GM18517 (cell line): Measurements from ENCODE around the gene EVI2B.
"Not testable (repeated sequence)": the region's sequence is repeated elsewhere in the genome, so short reads cannot be mapped to it uniquely, and the experiment has no call there.

Source experiments
- ATAC-seq: cut with Tn5 transposase; IDR thresholded peaks from one replicate; pipeline ENCODE4 v1.9.1; 2021; ENCODE audit warnings: mild to moderate bottlenecking, moderate library complexity; ENCODE audit not compliant: unreplicated experiment

EVI2B gene, protein sequence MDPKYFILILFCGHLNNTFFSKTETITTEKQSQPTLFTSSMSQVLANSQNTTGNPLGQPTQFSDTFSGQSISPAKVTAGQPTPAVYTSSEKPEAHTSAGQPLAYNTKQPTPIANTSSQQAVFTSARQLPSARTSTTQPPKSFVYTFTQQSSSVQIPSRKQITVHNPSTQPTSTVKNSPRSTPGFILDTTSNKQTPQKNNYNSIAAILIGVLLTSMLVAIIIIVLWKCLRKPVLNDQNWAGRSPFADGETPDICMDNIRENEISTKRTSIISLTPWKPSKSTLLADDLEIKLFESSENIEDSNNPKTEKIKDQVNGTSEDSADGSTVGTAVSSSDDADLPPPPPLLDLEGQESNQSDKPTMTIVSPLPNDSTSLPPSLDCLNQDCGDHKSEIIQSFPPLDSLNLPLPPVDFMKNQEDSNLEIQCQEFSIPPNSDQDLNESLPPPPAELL

GRCh38 chr17:31313982-31314781 is at the start of gene EVI2B:
Gene EVI2B, minus strand, starts transcription at chr17:31314054. Its CDS starts 8,445 bp downstream, at chr17:31305609.
- peak; percentile 37 for ATAC-seq

GRCh38 chr17:31357839-31358394 is 44.1 kb upstream of the EVI2B start:
- ATAC-seq, result no peak

- no peak for ATAC-seq
Observed at GRCh38 chr17:31357091-31357490, 43.2 kb upstream of the EVI2B start.

- ATAC-seq, result no peak
Observed at GRCh38 chr17:31355935-31356334, 42.1 kb upstream of the EVI2B start.

DNA sequence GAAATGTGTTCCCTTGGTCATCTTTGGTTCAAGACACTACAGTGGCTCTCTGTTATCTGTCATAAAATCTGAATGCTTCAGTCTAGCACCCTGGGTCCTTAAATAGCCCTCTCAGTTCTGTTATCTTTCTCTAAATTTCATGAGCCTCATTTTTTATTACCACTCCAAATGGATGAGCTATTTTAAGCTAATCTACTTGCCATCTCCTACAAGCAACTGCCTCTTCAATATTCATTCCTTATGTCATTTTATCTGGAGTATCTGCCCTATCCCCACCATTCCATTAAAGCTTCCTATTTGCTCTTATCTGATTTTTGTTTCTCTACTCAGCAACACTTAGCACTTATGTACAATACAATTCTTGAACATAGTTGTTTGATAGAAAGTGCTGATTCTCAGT is 35.6 kb upstream of the EVI2B start:
- ATAC-seq, result no peak

GRCh38 chr17:31345191-31345747 is 31.4 kb upstream of the EVI2B start:
- ATAC-seq, result not testable (repeated sequence)

- ATAC-seq, result no peak
Observed at GRCh38 chr17:31339906-31340661, 26.2 kb upstream of the EVI2B start.

GRCh38 chr17:31329221-31329620 is 15.4 kb upstream of the EVI2B start:
- no peak for ATAC-seq

DNA sequence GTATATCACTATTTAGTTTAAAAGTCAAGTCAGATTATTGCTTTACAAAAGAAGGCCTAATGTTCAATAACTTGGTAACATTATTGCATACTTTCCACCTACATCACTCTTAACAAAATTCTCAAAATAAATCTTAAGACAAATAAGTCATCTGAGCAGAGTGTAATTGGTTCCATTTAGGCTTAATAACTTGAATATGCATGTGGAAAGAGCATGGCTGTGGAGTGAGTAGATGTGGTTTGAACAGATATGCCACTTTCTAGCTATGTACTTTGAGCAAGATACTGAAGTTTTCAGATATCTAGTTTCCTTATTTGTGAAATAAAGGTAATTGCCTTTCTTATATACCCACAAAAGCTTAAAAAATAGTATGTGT is 14.3 kb upstream of the EVI2B start:
- ATAC-seq, result no peak

DNA sequence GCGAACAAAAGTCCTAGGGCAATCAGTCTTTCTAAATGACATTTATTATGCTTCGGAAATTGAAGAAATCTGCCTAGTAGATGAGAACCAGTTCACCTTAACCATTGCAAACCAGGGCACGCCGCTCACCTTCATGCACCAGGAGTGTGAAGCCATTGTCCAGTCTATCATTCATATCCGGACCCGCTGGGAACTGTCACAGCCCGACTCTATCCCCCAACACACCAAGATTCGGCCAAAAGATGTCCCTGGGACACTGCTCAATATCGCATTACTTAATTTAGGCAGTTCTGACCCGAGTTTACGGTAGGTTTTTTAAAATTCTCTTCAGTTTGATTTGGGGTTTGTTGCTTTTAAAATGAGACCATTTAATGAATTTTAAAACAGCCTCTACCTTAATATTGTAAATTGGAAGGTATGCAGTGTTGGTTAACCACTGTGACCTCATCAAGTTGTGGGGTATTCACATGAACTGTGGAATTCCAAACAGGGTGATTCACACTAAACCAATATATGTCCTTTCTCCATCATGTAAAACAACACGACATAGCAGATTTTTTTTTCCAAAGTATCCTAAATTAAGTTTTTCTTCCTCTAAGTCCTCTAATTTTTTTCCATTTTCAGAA is 13.8 kb upstream of the EVI2B start:
- ATAC-seq, result no peak

GRCh38 chr17:31323551-31323950 is 9.7 kb upstream of the EVI2B start:
- ATAC-seq, result no peak

DNA sequence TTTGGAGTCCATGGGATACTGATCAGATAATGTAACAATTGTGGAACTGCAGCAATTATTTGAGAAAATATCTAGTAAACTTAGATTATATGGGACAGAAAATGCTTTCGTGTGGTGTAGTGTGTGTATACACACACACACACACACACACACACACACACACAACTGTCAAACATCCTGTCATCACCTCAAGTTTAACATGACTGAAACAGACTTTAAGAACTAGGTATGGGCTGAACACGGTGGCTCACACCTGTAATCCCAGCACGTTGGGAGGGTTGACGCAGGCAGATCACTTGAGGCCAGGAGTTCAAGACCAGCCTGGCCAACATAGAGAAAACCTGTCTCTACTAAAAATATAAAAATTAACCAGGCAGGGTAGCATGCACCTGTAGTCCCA is 8.1 kb upstream of the EVI2B start:
- ATAC-seq, result no peak

GRCh38 chr17:31321481-31321880 is 7.6 kb upstream of the EVI2B start, which contains the start of gene EVI2A:
Gene EVI2A, minus strand, starts transcription at chr17:31321622. Its CDS starts 2,609 bp downstream, at chr17:31319013.
- no peak for ATAC-seq

- ATAC-seq, result no peak
Observed at GRCh38 chr17:31320791-31321190, 6.9 kb upstream of the EVI2B start.

- no peak for ATAC-seq
Observed at GRCh38 chr17:31320241-31320640, 6.4 kb upstream of the EVI2B start.

- ATAC-seq, result no peak
Observed at GRCh38 chr17:31318851-31319661, 5.2 kb upstream of the EVI2B start.

DNA sequence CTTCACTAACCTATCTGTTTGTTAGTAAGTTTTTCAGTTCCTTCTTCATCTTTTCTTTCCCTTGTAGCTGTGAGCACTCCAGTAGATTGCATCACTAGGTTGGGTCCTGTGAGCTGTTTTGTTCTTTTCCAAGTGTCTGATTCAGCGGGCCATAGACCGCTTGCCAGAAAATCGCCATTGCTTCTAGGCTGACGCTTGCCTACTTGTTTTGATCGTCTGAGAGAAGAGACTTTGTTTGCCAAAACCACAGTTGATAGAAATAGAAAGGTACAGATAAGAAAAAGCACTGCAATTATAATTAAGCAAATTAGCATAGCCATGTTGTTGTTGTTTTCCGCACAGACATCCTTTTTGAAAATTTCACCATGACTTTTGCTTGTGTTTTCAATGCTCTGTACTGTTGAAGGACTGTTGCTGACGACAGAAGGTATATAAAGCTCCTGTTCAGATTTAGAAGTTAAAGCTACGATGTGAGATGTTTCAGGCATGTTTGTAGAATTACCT is 4.5 kb upstream of the EVI2B start:
- peak; percentile 40 for ATAC-seq

DNA sequence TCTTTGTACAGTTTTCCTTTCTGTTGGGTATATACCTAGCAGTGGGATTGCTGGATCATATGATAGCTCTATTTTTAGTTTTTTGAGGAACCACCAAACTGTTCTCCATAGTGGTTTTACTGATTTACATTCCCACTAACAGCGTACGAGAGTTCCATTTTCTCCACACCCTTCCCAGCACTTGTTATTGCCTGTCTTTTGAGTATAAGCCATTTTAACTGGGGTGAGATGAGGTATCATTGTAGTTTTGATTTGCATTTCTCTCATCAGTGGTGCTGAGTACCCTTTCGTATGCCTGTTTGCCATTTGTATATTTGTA is 887 bp upstream of the EVI2B start:
- ATAC-seq, result no peak

GRCh38 chr17:31312223-31312622 is 1.6 kb downstream of the EVI2B start:
- ATAC-seq, result not testable (repeated sequence)
